ENCODE results near the gene UBTF. TPM values are rescaled to one million over a fixed set of nuclear protein-coding genes. Genes with fewer than 3 reads are reported as not detected.

UBTF gene
- total and polyA plus RNA-seq, 9 of the 15 experiments (the other 6 are each of a cell fraction or from before 2014, with no cell fraction given) = 1.2 to 113 (median 83.6) TPM

GRCh38 chr17:44220213-44221083, 973 bp upstream of the UBTF start (continued):
- 0 out of 2 replicates have a peak, but pooled peaks have one; percentile 29 for TF ChIP-seq LCOR (CRISPR knock-in tag; IDR thresholded peaks at IDR 0.05)
- no peak for TF ChIP-seq DLX4 (CRISPR knock-in tag; IDR thresholded peaks at IDR 0.05)
- TF ChIP-seq PKNOX1 (IDR thresholded peaks at IDR 0.05) = no peak
- TF ChIP-seq E4F1 (CRISPR knock-in tag; IDR thresholded peaks at IDR 0.05; ENCODE audit: borderline replicate concordance) = no peak
- TF ChIP-seq FIP1L1 (IDR thresholded peaks at IDR 0.05; ENCODE audit: low read depth, low read length, poor library complexity, severe bottlenecking) = no peak
- TF ChIP-seq ZFP1 (CRISPR knock-in tag; IDR thresholded peaks at IDR 0.05) = no peak
- no peak; the same call in none of the 2 replicates for TF ChIP-seq ZNF740 (CRISPR knock-in tag; IDR thresholded peaks at IDR 0.05)
- no peak for TF ChIP-seq ZNF740 (tag; IDR thresholded peaks at IDR 0.05)
- no peak for TF ChIP-seq ZNF445 (CRISPR knock-in tag; IDR thresholded peaks at IDR 0.05; ENCODE audit: low read depth)
- no peak for TF ChIP-seq ZNF583 (CRISPR knock-in tag; IDR thresholded peaks at IDR 0.05)
- no peak for TF ChIP-seq ZNF407 (IDR thresholded peaks at IDR 0.05; ENCODE audit: low read depth)
- TF ChIP-seq BRD4 (IDR thresholded peaks at IDR 0.05) = no peak
- TF ChIP-seq XRCC5 (IDR thresholded peaks at IDR 0.05; ENCODE audit: low read depth, low read length) = no peak
- no peak; the same call in 1 of the 2 replicates for TF ChIP-seq SMAD4 (CRISPR knock-in tag; conservative IDR thresholded peaks at IDR 0.05)

All from K562 (cell line).